Panc1 (cell line): ENCODE measurements around the gene CCDC127. TPM values are rescaled to one million over a fixed set of nuclear protein-coding genes. Genes with fewer than 3 reads are reported as not detected.
A peak's percentile ranks its signal among the peaks of the same experiment; 100 is the strongest.
"Not testable (repeated sequence)": the region's sequence is repeated elsewhere in the genome, so short reads cannot be mapped to it uniquely, and the experiment has no call there.

Experiments used
- ATAC-seq: fragments of 200-7000 bp; cut with Tn5 transposase; 2 replicates; pipeline ENCODE4 v1.9.1; 2020; ENCODE audit warnings: mild to moderate bottlenecking, moderate library complexity
- BruUV-seq: library from RNA; stranded (reverse); fragments of 400-500 nt; replicated peaks from 2 replicates; lab custom pipeline; 2021; lab: Mats Ljungman, UMichigan
- CTCF ChIA-PET: fragments of 300-600 bp; sonication (Branson Sonifier 250); formaldehyde crosslinking; loops from one replicate; lab custom pipeline; 2022; ENCODE audit warnings: antibody characterized with exemption; lab: Charles Lee
- POLR2A ChIA-PET: fragments of 300-600 bp; sonication (Branson Sonifier 250); formaldehyde crosslinking; loops from one replicate; lab custom pipeline; 2022; ENCODE audit warnings: antibody characterized with exemption; lab: Charles Lee
- DNase-seq: peaks from one replicate; pipeline ENCODE4 v3.0.0-alpha.2; 2010; ENCODE audit warnings: low read depth, low spot score
- H3K27ac ChIP-seq: 2 replicates; pipeline ENCODE4 v1.5.1; 2011; ENCODE audit warnings: mild to moderate bottlenecking, low read length, inconsistent platforms
- H3K27me3 ChIP-seq: fragments of 200-500 bp; sonication (Bioruptor generic); 2 replicates; pipeline ENCODE4 v1.6.0; 2014; ENCODE audit warnings: low read length, inconsistent platforms; ENCODE audit not compliant: control insufficient read depth, insufficient read depth
- H3K36me3 ChIP-seq: fragments of 200-500 bp; sonication (Bioruptor generic); 2 replicates; pipeline ENCODE4 v1.5.1; 2014; ENCODE audit warnings: inconsistent platforms, mild to moderate bottlenecking, low read length, moderate library complexity; ENCODE audit not compliant: control insufficient read depth, insufficient read depth
- H3K4me1 ChIP-seq: 2 replicates; pipeline ENCODE4 v1.5.1; 2011; ENCODE audit warnings: inconsistent platforms, mild to moderate bottlenecking, low read length, moderate library complexity; ENCODE audit not compliant: control insufficient read depth, insufficient read depth
- H3K4me3 ChIP-seq, 2 experiments: 2 replicates each; pipeline ENCODE4 v1.5.1; 2011 to 2012; ENCODE audit warnings: low read depth in 2 of 2, low read length in 2 of 2, mild to moderate bottlenecking in 2 of 2, inconsistent platforms in 1 of 2, moderate library complexity in 1 of 2
- H3K9me3 ChIP-seq: fragments of 200-500 bp; sonication (Bioruptor generic); 2 replicates; pipeline ENCODE4 v1.5.1; 2014; ENCODE audit warnings: low read depth, mild to moderate bottlenecking, inconsistent platforms, low read length, moderate library complexity; ENCODE audit not compliant: control insufficient read depth, insufficient read depth
- POLR2AphosphoS5 ChIP-seq: IDR thresholded peaks from 2 replicates; pipeline ENCODE4 v1.6.1; 2012; ENCODE audit warnings: mild to moderate bottlenecking, low read depth, low read length, moderate library complexity
- SIN3A ChIP-seq: IDR thresholded peaks from 2 replicates; pipeline ENCODE4 v1.6.1; 2012; ENCODE audit warnings: low read depth, mild to moderate bottlenecking, low read length, moderate library complexity, borderline replicate concordance; ENCODE audit not compliant: insufficient read depth
- TCF7L2 ChIP-seq: IDR thresholded peaks from 2 replicates; pipeline ENCODE4 v1.6.1; 2011; ENCODE audit warnings: mild to moderate bottlenecking, low read depth, low read length, inconsistent platforms
- in situ Hi-C: cut with HindIII; loops from 2 replicates; pipeline ENCODE4 v1.10.0; 2016; ENCODE audit warnings: low sequenced_read_pairs, low pct_unique_long_range_greater_than_20kb
- intact Hi-C: fragments of 100-400 bp; cut with micrococcal nuclease; formaldehyde crosslinking; loops from one replicate; pipeline ENCODE4 v1.10.0; 2022; ENCODE audit not compliant: unreplicated experiment
- total RNA-seq: library from RNA; stranded (reverse); gene quantifications from one replicate; pipeline ENCODE4 v1.2.1, GENCODE V29; 2021; ENCODE audit not compliant: unreplicated experiment
- TF ChIP-seq, protein P1 (sequence below), 2 experiments: IDR thresholded peaks; 2 replicates each; pipeline ENCODE4 v1.6.1; 2011 to 2012; ENCODE audit warnings: low read depth in 2 of 2, control low read depth in 1 of 2, low read length in 1 of 2, mild to moderate bottlenecking in 1 of 2, moderate library complexity in 1 of 2; ENCODE audit not compliant: insufficient read depth in 1 of 2
- TF ChIP-seq, protein P2 (sequence below): fragments of 450-650 bp; IDR thresholded peaks from 2 replicates; pipeline ENCODE4 v1.5.1; 2017; ENCODE audit warnings: mild to moderate bottlenecking

CCDC127 gene
- total RNA-seq, 1 experiment from 2014 or later = 8.1 TPM

DNA sequence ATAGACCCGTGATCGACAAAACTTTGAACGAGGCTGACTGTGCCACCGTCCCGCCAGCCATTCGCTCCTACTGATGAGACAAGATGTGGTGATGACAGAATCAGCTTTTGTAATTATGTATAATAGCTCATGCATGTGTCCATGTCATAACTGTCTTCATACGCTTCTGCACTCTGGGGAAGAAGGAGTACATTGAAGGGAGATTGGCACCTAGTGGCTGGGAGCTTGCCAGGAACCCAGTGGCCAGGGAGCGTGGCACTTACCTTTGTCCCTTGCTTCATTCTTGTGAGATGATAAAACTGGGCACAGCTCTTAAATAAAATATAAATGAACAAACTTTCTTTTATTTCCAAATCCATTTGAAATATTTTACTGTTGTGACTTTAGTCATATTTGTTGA is 38.4 kb upstream of the CCDC127 start:
- H3K4me1 ChIP-seq, H3K27me3 ChIP-seq, H3K9me3 ChIP-seq, intact Hi-C loops, H3K36me3 ChIP-seq, ATAC-seq, in situ Hi-C loops, CTCF ChIA-PET, POLR2A ChIA-PET, DNase-seq, H3K27ac ChIP-seq, H3K4me3 ChIP-seq: not testable (repeated sequence)
- TSS peak; percentile 56 for BruUV-seq

DNA sequence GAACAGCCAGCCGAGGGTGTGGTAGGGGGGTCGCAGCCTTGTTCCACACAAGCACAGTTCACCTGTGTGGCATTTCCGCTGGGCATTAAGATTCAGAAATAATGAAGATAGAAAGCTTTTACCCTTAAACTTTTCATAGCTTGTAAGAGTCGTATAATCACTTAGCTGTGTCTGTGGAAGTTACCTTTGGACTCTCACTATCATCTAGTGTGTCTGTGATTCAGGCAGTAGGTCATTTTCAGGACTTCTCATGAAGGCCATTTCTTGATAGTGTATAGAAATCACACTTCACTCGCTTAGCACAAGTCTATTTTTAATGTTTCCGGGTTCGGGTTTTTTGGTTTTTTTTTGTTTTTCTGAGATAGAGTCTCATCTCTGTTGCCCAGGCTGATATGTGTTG is 37.2 kb upstream of the CCDC127 start:
- H3K4me3 ChIP-seq, intact Hi-C loops, H3K9me3 ChIP-seq, BruUV-seq, H3K36me3 ChIP-seq, H3K27ac ChIP-seq, POLR2A ChIA-PET, H3K4me1 ChIP-seq, DNase-seq, ATAC-seq, CTCF ChIA-PET, in situ Hi-C loops, H3K27me3 ChIP-seq: not testable (repeated sequence)

DNA sequence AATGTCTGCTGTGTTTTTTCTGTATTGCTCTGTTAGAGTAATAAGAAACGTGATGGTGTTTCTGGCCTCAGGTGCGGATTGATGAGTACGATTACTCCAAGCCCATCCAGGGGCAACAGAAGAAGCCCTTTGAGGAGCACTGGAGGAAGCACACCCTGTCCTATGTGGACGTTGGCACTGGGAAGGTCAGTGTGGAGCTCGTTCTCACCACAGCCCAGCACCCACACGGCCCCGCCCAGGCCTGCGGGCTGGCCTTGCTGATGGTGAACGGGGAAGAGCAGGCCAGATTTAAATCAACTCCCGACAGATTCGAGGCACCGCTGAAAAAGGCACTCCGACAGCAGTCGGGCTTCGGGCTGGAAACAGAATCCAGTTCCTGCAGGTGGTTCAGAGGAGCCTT is 36.4 kb upstream of the CCDC127 start:
- H3K36me3 ChIP-seq, CTCF ChIA-PET, POLR2A ChIA-PET: not testable (repeated sequence)

DNA sequence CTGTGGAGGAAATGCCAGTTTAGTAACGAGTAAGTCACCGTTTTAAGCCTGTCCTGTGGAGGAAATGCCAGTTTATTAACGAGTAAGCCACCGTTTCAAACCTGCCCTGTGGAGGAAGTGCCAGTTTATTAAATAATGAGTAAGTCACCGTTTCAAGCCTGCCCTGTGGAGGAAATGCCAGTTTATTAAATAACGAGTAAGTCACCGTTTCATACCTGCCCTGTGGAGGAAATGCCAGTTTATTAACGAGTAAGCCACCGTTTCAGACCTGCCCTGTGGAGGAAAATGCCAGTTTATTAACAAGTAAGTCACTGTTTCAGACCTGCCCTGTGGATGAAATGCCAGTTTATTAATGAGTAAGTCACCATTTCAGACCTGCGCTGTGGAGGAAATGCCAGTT is 34.6 kb upstream of the CCDC127 start:
- no TSS peak for BruUV-seq
- Histone ChIP-seq H3K4me3 (no peak overlapping the region), H3K9me3 (no peaks in the 10 kb centered on the region), H3K4me1 (no peaks in the 10 kb centered on the region), H3K27me3 (no peaks in the 10 kb centered on the region), H3K27ac (0 out of 2 replicates have a peak overlapping the region, but pooled peaks have one; percentile 1), H3K36me3 (no peaks in the 10 kb centered on the region)
- TF ChIP-seq POLR2AphosphoS5 (no peak), TCF7L2 (no peak), SIN3A (no peak)
- TF ChIP-seq, protein P1, sequence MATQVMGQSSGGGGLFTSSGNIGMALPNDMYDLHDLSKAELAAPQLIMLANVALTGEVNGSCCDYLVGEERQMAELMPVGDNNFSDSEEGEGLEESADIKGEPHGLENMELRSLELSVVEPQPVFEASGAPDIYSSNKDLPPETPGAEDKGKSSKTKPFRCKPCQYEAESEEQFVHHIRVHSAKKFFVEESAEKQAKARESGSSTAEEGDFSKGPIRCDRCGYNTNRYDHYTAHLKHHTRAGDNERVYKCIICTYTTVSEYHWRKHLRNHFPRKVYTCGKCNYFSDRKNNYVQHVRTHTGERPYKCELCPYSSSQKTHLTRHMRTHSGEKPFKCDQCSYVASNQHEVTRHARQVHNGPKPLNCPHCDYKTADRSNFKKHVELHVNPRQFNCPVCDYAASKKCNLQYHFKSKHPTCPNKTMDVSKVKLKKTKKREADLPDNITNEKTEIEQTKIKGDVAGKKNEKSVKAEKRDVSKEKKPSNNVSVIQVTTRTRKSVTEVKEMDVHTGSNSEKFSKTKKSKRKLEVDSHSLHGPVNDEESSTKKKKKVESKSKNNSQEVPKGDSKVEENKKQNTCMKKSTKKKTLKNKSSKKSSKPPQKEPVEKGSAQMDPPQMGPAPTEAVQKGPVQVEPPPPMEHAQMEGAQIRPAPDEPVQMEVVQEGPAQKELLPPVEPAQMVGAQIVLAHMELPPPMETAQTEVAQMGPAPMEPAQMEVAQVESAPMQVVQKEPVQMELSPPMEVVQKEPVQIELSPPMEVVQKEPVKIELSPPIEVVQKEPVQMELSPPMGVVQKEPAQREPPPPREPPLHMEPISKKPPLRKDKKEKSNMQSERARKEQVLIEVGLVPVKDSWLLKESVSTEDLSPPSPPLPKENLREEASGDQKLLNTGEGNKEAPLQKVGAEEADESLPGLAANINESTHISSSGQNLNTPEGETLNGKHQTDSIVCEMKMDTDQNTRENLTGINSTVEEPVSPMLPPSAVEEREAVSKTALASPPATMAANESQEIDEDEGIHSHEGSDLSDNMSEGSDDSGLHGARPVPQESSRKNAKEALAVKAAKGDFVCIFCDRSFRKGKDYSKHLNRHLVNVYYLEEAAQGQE (IDR thresholded peaks at IDR 0.05; ENCODE audit: insufficient read depth in 1 of 2, low read depth in 2 of 2, low read length in 1 of 2) = no peak
- TF ChIP-seq, protein P2, sequence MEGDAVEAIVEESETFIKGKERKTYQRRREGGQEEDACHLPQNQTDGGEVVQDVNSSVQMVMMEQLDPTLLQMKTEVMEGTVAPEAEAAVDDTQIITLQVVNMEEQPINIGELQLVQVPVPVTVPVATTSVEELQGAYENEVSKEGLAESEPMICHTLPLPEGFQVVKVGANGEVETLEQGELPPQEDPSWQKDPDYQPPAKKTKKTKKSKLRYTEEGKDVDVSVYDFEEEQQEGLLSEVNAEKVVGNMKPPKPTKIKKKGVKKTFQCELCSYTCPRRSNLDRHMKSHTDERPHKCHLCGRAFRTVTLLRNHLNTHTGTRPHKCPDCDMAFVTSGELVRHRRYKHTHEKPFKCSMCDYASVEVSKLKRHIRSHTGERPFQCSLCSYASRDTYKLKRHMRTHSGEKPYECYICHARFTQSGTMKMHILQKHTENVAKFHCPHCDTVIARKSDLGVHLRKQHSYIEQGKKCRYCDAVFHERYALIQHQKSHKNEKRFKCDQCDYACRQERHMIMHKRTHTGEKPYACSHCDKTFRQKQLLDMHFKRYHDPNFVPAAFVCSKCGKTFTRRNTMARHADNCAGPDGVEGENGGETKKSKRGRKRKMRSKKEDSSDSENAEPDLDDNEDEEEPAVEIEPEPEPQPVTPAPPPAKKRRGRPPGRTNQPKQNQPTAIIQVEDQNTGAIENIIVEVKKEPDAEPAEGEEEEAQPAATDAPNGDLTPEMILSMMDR = no peak
- ChIA-PET CTCF (no interaction called here), POLR2A (no interaction called here)
- ATAC-seq = no peak
- no peak for DNase-seq
- in situ Hi-C loops (no loop called here), intact Hi-C loops (no loop called here)

More for the DNA sequence above, 36.4 kb upstream of the CCDC127 start:
- BruUV-seq, H3K9me3 ChIP-seq, ATAC-seq, H3K4me3 ChIP-seq, DNase-seq, H3K27ac ChIP-seq, intact Hi-C loops, H3K4me1 ChIP-seq, H3K27me3 ChIP-seq, in situ Hi-C loops: not testable (repeated sequence)

DNA sequence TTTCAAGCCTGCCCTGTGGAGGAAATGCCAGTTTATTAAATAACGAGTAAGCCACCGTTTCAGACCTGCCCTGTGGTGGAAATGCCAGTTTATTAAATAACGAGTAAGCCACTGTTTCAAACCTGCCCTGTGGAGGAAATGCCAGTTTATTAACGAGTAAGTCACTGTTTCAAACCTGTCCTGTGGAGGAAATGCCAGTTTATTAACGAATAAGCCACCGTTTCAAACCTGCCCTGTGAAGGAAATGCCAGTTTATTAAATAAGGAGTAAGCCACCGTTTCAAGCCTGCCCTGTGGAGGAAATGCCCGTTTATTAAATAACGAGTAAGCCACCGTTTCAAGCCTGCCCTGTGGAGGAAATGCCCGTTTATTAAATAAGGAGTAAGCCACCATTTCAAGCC is 34.0 kb upstream of the CCDC127 start:
- POLR2A ChIA-PET, H3K4me1 ChIP-seq, H3K4me3 ChIP-seq, in situ Hi-C loops, DNase-seq, H3K27me3 ChIP-seq, H3K9me3 ChIP-seq, BruUV-seq, ATAC-seq, CTCF ChIA-PET, intact Hi-C loops, H3K27ac ChIP-seq, H3K36me3 ChIP-seq: not testable (repeated sequence)
